Endothelial cell of umbilical vein (primary cell): ENCODE data around the gene CLIC2. TPM values are rescaled to one million over a fixed set of nuclear protein-coding genes. Genes with fewer than 3 reads are reported as not detected.

Experiments
- BruUV-seq: library from RNA; stranded (reverse); fragments of 400-500 nt; replicated peaks from 2 replicates; lab custom pipeline; 2021; lab: Mats Ljungman, UMichigan
- CTCF ChIA-PET: fragments of 300-600, 350-600 bp; sonication (Branson Sonifier 250); formaldehyde crosslinking; loops from one replicate; lab custom pipeline; 2021; ENCODE audit warnings: antibody characterized with exemption, inconsistent platforms; lab: Charles Lee
- POLR2A ChIA-PET: fragments of 300-600, 350-600 bp; sonication (Branson Sonifier 250); formaldehyde crosslinking; loops from one replicate; lab custom pipeline; 2021; ENCODE audit warnings: antibody characterized with exemption, inconsistent platforms; lab: Charles Lee
- DNase-seq: peaks from one replicate; pipeline ENCODE4 v3.0.0-alpha.2; 2011; ENCODE audit warnings: low read depth, low spot score
- FAIRE-seq: peaks from 2 replicates; lab custom pipeline; 2011; peaks lifted over from hg19 to GRCh38; lab: Jason Lieb, UNC
- H2AFZ ChIP-seq: 2 replicates; pipeline ENCODE4 v1.6.0; 2012; ENCODE audit warnings: low read depth, low read length, control low read depth, inconsistent platforms
- H3K27ac ChIP-seq: 2 replicates; pipeline ENCODE4 v1.5.1; 2011; ENCODE audit warnings: low read depth, mild to moderate bottlenecking, control low read depth, low read length, moderate library complexity; ENCODE audit not compliant: insufficient read depth
- H3K27me3 ChIP-seq, 2 experiments: 2 replicates each; pipeline versions ENCODE4 v1.6.0 to v1.6.1; 2011; ENCODE audit warnings: low read length in 2 of 2, mixed read lengths in 1 of 2; ENCODE audit not compliant: control insufficient read depth in 2 of 2, insufficient read depth in 2 of 2
- H3K36me3 ChIP-seq, 2 experiments: 2 replicates in 1 of 2; 3 replicates in 1 of 2; pipeline ENCODE4 v1.5.1; 2011; ENCODE audit warnings: low read length in 2 of 2, mild to moderate bottlenecking in 1 of 2, moderate library complexity in 1 of 2; ENCODE audit not compliant: control insufficient read depth in 2 of 2, insufficient read depth in 2 of 2; ENCODE audit errors: extremely low read depth in 1 of 2
- H3K4me1 ChIP-seq: 3 replicates; pipeline ENCODE4 v1.5.1; 2011; ENCODE audit warnings: mild to moderate bottlenecking, low read length; ENCODE audit not compliant: control insufficient read depth, insufficient read depth; ENCODE audit errors: extremely low read depth
- H3K4me2 ChIP-seq: 2 replicates; pipeline ENCODE4 v1.6.1; 2011; ENCODE audit warnings: low read length, control low read depth, mixed read lengths; ENCODE audit not compliant: insufficient read depth
- H3K4me3 ChIP-seq, 3 experiments: fragments of 200-600 bp in 1 of 3; sonication (generic), shearing (Covaris generic) in 1 of 3; replicated peaks in 1 of 3; 2 replicates each; pipeline ENCODE4 v1.5.1; 2011 to 2016; ENCODE audit warnings: control low read depth in 3 of 3, low read length in 3 of 3, mild to moderate bottlenecking in 2 of 3, inconsistent platforms in 1 of 3, low read depth in 1 of 3, moderate library complexity in 1 of 3; ENCODE audit not compliant: insufficient read depth in 1 of 3
- H3K79me2 ChIP-seq: 2 replicates; pipeline ENCODE4 v1.6.0; 2012; ENCODE audit warnings: low read length, inconsistent platforms; ENCODE audit not compliant: control insufficient read depth, insufficient read depth
- H3K9ac ChIP-seq: replicated peaks from 2 replicates; pipeline ENCODE3; 2011; ENCODE audit warnings: low read length, control low read depth; ENCODE audit not compliant: insufficient read depth; ENCODE audit errors: extremely low read depth
- H3K9me1 ChIP-seq: replicated peaks from 3 replicates; pipeline ENCODE4 v1.6.0; 2011; ENCODE audit warnings: mild to moderate bottlenecking, low read length; ENCODE audit not compliant: control insufficient read depth, insufficient read depth; ENCODE audit errors: extremely low read depth
- H3K9me3 ChIP-seq: replicated peaks from 2 replicates; pipeline ENCODE4 v1.5.1; 2012; ENCODE audit warnings: low read length, inconsistent platforms; ENCODE audit not compliant: control insufficient read depth, insufficient read depth
- H4K20me1 ChIP-seq: replicated peaks from 2 replicates; pipeline ENCODE3; 2011; ENCODE audit warnings: mild to moderate bottlenecking, low read length; ENCODE audit not compliant: control insufficient read depth, insufficient read depth; ENCODE audit errors: extremely low read depth
- EZH2 ChIP-seq: IDR thresholded peaks from 2 replicates; pipeline ENCODE4 v1.6.1; 2012; ENCODE audit warnings: borderline replicate concordance, low read depth, mild to moderate bottlenecking, moderate library complexity, low read length, inconsistent platforms; ENCODE audit not compliant: severe bottlenecking
- FOS ChIP-seq: IDR thresholded peaks from 2 replicates; pipeline ENCODE4 v1.6.1; 2011; ENCODE audit warnings: mild to moderate bottlenecking, low read length, moderate library complexity, borderline replicate concordance; ENCODE audit not compliant: insufficient read depth
- GATA2 ChIP-seq: IDR thresholded peaks from 2 replicates; pipeline ENCODE4 v1.7.0; 2011; ENCODE audit warnings: low read depth, mild to moderate bottlenecking, moderate library complexity, mixed read lengths, low read length; ENCODE audit not compliant: insufficient read length, insufficient read depth
- JUN ChIP-seq: IDR thresholded peaks from 2 replicates; pipeline ENCODE4 v1.6.1; 2011; ENCODE audit warnings: borderline replicate concordance, low read depth; ENCODE audit not compliant: insufficient read length, insufficient read depth
- MYC ChIP-seq: IDR thresholded peaks from one replicate; pipeline ENCODE4 v1.6.1; 2011; ENCODE audit warnings: mild to moderate bottlenecking, low read depth, low read length
- POLR2A ChIP-seq: IDR thresholded peaks from 2 replicates; pipeline ENCODE4 v1.6.1; 2012; ENCODE audit warnings: low read depth, mild to moderate bottlenecking, control low read depth, low read length
- POLR2AphosphoS5 ChIP-seq: IDR thresholded peaks from 2 replicates; pipeline ENCODE4 v1.6.1; 2012; ENCODE audit warnings: low read depth, mild to moderate bottlenecking, control low read depth, low read length, moderate library complexity; ENCODE audit not compliant: insufficient read depth
- dilution Hi-C: fragments of 300-500 bp; cut with MboI; formaldehyde crosslinking; loops from one replicate; pipeline ENCODE4 v1.15.0; 2019; ENCODE audit warnings: low sequenced_read_pairs; ENCODE audit not compliant: extremely low pct_ligation_motif_present
- intact Hi-C: fragments of 100-400 bp; cut with micrococcal nuclease; formaldehyde crosslinking; loops from one replicate; pipeline ENCODE4 v1.10.0; 2022
- polyA plus RNA-seq, 4 experiments: library from polyadenylated mRNA; depleted of rRNA in 3 of 4; stranded (reverse) in 3 of 4; unstranded in 1 of 4; fragments of >200 nt; gene quantifications; 2 replicates each; pipeline versions ENCODE4 v1.2.1 to v1.2.3, GENCODE V29; 2011 to 2012; ENCODE audit warnings: missing spikeins in 1 of 4
- total RNA-seq: library from RNA; stranded (reverse); gene quantifications from 2 replicates; pipeline ENCODE4 v1.2.3, GENCODE V29; 2021
- TF ChIP-seq, protein P1 (sequence below), 2 donors: IDR thresholded peaks; 1 replicate in 1 of 2; 2 replicates in 1 of 2; pipeline ENCODE4 v1.5.1; 2011; ENCODE audit warnings: low read length in 2 of 2, mild to moderate bottlenecking in 2 of 2, moderate library complexity in 2 of 2, control low read depth in 1 of 2, inconsistent platforms in 1 of 2, low read depth in 1 of 2; ENCODE audit not compliant: insufficient read depth in 1 of 2; ENCODE audit errors: extremely low read depth in 1 of 2
- TF ChIP-seq, protein P2 (sequence below): IDR thresholded peaks from 2 replicates; pipeline ENCODE4 v1.6.1; 2011; ENCODE audit not compliant: insufficient read depth, insufficient read length

CLIC2 gene
- total and polyA plus RNA-seq, 2 donors (not counting 3 experiments of a cell fraction or from before 2014, with no cell fraction given) = 0.23 to 0.73 TPM

DNA sequence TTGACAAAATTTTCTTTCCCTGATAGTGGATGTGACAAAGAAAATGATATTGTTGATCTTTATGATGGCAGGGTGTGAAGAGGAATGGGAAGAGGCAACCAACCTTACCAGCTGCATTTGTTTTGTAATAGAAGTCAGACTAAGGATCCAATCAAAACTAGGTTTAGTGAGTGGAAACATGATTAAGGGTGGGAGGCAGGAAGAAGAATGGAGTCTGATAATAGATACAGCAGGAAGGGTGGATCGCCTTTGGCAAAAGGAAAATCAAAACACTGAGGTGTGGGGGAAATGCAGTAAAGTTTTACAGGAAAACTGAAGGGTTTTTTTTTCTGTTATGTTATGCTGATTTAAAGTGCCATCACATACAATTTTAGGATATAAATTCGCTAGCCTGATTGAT, 3.4 kb downstream of the CLIC2 start:
- TF ChIP-seq, protein P1, sequence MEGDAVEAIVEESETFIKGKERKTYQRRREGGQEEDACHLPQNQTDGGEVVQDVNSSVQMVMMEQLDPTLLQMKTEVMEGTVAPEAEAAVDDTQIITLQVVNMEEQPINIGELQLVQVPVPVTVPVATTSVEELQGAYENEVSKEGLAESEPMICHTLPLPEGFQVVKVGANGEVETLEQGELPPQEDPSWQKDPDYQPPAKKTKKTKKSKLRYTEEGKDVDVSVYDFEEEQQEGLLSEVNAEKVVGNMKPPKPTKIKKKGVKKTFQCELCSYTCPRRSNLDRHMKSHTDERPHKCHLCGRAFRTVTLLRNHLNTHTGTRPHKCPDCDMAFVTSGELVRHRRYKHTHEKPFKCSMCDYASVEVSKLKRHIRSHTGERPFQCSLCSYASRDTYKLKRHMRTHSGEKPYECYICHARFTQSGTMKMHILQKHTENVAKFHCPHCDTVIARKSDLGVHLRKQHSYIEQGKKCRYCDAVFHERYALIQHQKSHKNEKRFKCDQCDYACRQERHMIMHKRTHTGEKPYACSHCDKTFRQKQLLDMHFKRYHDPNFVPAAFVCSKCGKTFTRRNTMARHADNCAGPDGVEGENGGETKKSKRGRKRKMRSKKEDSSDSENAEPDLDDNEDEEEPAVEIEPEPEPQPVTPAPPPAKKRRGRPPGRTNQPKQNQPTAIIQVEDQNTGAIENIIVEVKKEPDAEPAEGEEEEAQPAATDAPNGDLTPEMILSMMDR (IDR thresholded peaks at IDR 0.05; ENCODE audit: extremely low read depth in 1 of 2, insufficient read depth in 1 of 2, low read depth in 1 of 2, low read length in 2 of 2) = no peak
- TF ChIP-seq, protein P2, sequence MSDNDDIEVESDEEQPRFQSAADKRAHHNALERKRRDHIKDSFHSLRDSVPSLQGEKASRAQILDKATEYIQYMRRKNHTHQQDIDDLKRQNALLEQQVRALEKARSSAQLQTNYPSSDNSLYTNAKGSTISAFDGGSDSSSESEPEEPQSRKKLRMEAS = no peak
- TF ChIP-seq FOS (no peak), POLR2A (no peak), GATA2 (no peak), EZH2 (no peak), POLR2AphosphoS5 (no peak), JUN (no peak), MYC (no peak)
- Histone ChIP-seq H3K79me2 (no peaks in the 10 kb centered on the region), H3K36me3 (no peaks in the 10 kb centered on the region), H3K9ac (no peak overlapping the region), H3K4me3 (no peak overlapping the region), H3K9me1 (no peaks in the 10 kb centered on the region), H4K20me1 (no peaks in the 10 kb centered on the region), H3K4me1 (no peaks in the 10 kb centered on the region), H3K27ac (no peak overlapping the region), H3K4me2 (no peak overlapping the region), H2AFZ (no peak overlapping the region), H3K27me3 (no peaks in the 10 kb centered on the region), H3K9me3 (no peaks in the 10 kb centered on the region)
- POLR2A ChIA-PET = no interaction called here
- FAIRE-seq (no peak), DNase-seq (no peak)
- intact Hi-C loops = no loop called here
- CTCF ChIA-PET = no interaction called here
- dilution Hi-C loops = no loop called here
- no TSS peak for BruUV-seq
